Hepatocyte (in vitro differentiated cells): ENCODE data around the gene EFHC2.

ENCODE experiments used
- EZH2phosphoT487 ChIP-seq: fragments of 200-600 bp; sonication (generic); IDR thresholded peaks from one replicate; pipeline ENCODE4 v1.6.1; 2018; ENCODE audit warnings: antibody characterized with exemption, mild to moderate bottlenecking, low read depth, moderate library complexity; ENCODE audit not compliant: unreplicated experiment, severe bottlenecking
- TF ChIP-seq, protein P1 (sequence below): fragments of 200-600 bp; sonication (generic); IDR thresholded peaks from 2 replicates; pipeline ENCODE4 v1.5.1; 2016; ENCODE audit warnings: antibody characterized with exemption, mild to moderate bottlenecking; ENCODE audit not compliant: poor library complexity

DNA sequence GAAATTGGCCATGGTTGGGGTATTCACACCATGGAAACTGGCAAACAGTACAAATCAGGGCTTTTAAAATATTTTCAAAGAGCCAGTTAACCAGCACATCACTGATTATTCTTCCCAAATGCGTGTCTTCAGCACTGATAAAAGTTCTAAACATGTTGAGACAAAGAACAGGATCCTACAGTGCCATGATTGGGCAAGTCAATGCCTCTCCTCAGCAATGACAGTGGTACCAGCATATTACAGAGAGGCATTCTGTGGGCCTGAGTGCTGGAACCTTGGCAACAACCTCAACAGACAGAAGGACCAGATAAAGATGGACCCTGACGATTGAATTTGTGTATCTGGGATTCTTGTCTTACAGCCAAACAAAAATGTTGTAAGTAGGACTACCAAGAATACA lies 108.9 kb downstream of the EFHC2 start:
- TF ChIP-seq, protein P1, sequence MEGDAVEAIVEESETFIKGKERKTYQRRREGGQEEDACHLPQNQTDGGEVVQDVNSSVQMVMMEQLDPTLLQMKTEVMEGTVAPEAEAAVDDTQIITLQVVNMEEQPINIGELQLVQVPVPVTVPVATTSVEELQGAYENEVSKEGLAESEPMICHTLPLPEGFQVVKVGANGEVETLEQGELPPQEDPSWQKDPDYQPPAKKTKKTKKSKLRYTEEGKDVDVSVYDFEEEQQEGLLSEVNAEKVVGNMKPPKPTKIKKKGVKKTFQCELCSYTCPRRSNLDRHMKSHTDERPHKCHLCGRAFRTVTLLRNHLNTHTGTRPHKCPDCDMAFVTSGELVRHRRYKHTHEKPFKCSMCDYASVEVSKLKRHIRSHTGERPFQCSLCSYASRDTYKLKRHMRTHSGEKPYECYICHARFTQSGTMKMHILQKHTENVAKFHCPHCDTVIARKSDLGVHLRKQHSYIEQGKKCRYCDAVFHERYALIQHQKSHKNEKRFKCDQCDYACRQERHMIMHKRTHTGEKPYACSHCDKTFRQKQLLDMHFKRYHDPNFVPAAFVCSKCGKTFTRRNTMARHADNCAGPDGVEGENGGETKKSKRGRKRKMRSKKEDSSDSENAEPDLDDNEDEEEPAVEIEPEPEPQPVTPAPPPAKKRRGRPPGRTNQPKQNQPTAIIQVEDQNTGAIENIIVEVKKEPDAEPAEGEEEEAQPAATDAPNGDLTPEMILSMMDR: no peak
- no peak for TF ChIP-seq EZH2phosphoT487
